ENCODE results near the gene RINT1. TPM values are rescaled to one million over a fixed set of nuclear protein-coding genes. Genes with fewer than 3 reads are reported as not detected.

Gene RINT1
- total RNA-seq, 8 experiments from 2014 or later, result 15.5 to 26.0 (median 20.9) TPM

DNA sequence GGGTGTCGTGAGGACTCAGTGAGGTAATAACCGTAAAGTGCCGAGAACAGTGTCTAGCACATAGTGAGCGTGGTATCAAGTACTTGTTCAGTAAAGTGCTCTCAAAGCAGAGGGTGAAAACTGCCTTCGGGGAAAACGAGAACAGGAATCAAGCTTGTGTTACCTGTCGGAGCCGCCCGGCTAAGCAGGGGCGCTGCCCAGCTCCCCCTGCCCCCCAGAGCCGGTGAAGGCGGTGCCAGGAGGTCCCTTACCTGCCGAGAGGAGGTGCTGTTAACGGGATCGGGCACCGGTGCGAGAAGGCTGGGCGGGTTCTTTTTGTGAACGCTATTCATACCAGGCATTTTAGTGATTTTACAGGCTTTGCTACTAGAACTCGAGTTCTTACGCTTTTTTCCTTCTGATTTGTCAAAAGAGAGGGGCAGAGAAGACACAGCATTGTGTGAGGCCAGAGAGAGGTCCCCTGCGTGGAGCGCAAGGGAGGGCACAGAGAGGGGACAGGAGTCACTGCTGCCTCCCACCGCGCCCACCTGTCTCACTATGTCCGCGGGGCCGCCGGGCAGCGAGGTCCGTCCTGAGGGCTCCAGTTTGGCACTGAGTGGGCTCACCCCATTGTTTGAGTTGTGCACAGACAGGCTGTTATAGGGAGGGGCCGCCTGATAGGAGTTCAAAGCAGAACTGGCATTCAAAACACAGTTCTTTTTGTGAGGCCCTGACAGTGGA lies 81.8 kb downstream of the RINT1 start:
- H3K4me1 ChIP-seq (replicated peaks in 1 of 2), result no peaks in the 10 kb centered on the region
- WGBS, 10 experiments, result 80 to 97% (median 93%) methylated on average over 2 to 12 of the region's 32 CpGs
- in situ Hi-C loops (cut with MboI; ENCODE audit: low pct_unique_long_range_greater_than_20kb in 2 of 9, low sequenced_read_pairs in 9 of 9, unreplicated experiment in 9 of 9), result no loop called here
- no peak overlapping the region for H3K4me3 ChIP-seq
- no peak for ATAC-seq (replicated peaks in 6 of 8)
- no peak overlapping the region for H3K27ac ChIP-seq

DNA sequence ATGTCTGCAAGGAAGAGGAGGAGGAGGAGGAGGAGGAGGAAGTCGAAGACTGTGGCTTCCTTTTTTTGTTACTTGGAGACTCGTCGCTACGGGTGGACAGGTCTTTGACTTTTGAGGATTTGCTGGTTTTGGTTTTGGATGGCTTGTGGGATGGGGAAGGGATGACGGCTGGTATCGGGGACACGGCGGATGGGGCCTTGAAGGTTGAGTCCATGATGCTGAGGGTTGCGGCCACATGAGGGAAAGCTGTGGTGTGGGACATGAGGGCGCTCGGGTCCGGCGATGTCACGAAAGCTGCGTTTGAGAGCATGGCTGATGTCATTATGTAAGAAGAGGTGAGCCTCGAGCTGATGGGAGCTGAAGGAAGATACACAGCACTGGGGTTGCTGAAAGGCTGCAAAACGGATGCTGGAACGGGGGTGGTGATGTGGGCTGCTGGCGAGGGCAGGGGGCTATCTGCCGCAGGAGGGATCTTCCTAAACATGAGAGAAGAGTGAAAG lies 82.4 kb downstream of the RINT1 start:
- H3K27ac ChIP-seq, result no peak overlapping the region
- H3K4me3 ChIP-seq, result no peak overlapping the region
- in situ Hi-C loops (cut with MboI; ENCODE audit: low pct_unique_long_range_greater_than_20kb in 2 of 9, low sequenced_read_pairs in 9 of 9, unreplicated experiment in 9 of 9), result no loop called here
- no peaks in the 10 kb centered on the region for H3K4me1 ChIP-seq (replicated peaks in 1 of 2)
- WGBS, 10 experiments, result 60 to 100% (median 100%) methylated on average over 1 to 10 of the region's 20 CpGs; no CpG with 5 or more reads in 3 of the 10 experiments
- ATAC-seq (replicated peaks in 6 of 8), result no peak

Other genes starting within 250 kb of the RINT1 start
- 10 to 100 TPM; 36.4 to 96.1 (median 47.3) TPM for gene SRPK2, start 143.3 kb upstream of the RINT1 start, total RNA-seq
- 10 to 100 TPM in 5 of 8 experiments, 1 to 10 TPM in 3; 7.2 to 42.6 (median 14.3) TPM for gene PUS7, start 9.9 kb upstream of the RINT1 start, total RNA-seq
- gene EFCAB10, start 49.3 kb downstream of the RINT1 start, total RNA-seq, result 10 to 100 TPM in 1 of 8 experiments, 1 to 10 TPM in 5, under 1 TPM in 2; 0.71 to 27.2 (median 1.4) TPM

All from motor neuron (in vitro differentiated cells).